CD14-positive monocyte (primary cell): ENCODE results near the gene BTBD9. TPM values are rescaled to one million over a fixed set of nuclear protein-coding genes. Genes with fewer than 3 reads are reported as not detected.

Experiments
- DNase-seq, 3 donors: peaks; one replicate each; pipeline ENCODE4 v3.0.0-alpha.2; 2011 to 2022
- H2AFZ ChIP-seq: 2 replicates; pipeline ENCODE4 v1.6.0; 2012; ENCODE audit warnings: mild to moderate bottlenecking, low read depth, low read length, inconsistent platforms; ENCODE audit not compliant: insufficient read depth, poor library complexity, severe bottlenecking
- H3K27ac ChIP-seq, 2 donors: 1 replicate in 1 of 2; 2 replicates in 1 of 2; pipeline ENCODE4 v1.5.1; 2012 to 2013; ENCODE audit warnings: low read length in 2 of 2, control low read depth in 1 of 2, inconsistent platforms in 1 of 2, low read depth in 1 of 2, mild to moderate bottlenecking in 1 of 2
- H3K27me3 ChIP-seq, 2 donors: one replicate each; pipeline versions ENCODE4 v1.6.0 to v1.6.1; 2011 to 2013; ENCODE audit warnings: low read length in 2 of 2; ENCODE audit not compliant: control insufficient read depth in 2 of 2, insufficient read depth in 2 of 2
- H3K36me3 ChIP-seq, 2 donors: replicated peaks in 1 of 2; 1 replicate in 1 of 2; 2 replicates in 1 of 2; pipeline versions ENCODE4 v1.5.1 to v1.6.1; 2012 to 2013; ENCODE audit warnings: low read length in 2 of 2, control low read depth in 1 of 2, inconsistent platforms in 1 of 2, mild to moderate bottlenecking in 1 of 2; ENCODE audit not compliant: insufficient read depth in 2 of 2, control insufficient read depth in 1 of 2
- H3K4me1 ChIP-seq, 2 donors: 1 replicate in 1 of 2; 2 replicates in 1 of 2; pipeline versions ENCODE4 v1.5.1 to v1.6.1; 2012 to 2013; ENCODE audit warnings: low read length in 2 of 2, control low read depth in 1 of 2, inconsistent platforms in 1 of 2, mild to moderate bottlenecking in 1 of 2, moderate library complexity in 1 of 2; ENCODE audit not compliant: insufficient read depth in 2 of 2, control insufficient read depth in 1 of 2
- H3K4me2 ChIP-seq: replicated peaks from 2 replicates; pipeline ENCODE3; 2012; ENCODE audit warnings: low read length, moderate library complexity, mild to moderate bottlenecking; ENCODE audit not compliant: poor library complexity, severe bottlenecking; ENCODE audit errors: extremely low read depth
- H3K4me3 ChIP-seq, 3 experiments: fragments of 200-600 bp in 1 of 3; sonication (generic) in 1 of 3; replicated peaks in 1 of 3; 1 replicate in 2 of 3; 2 replicates in 1 of 3; pipeline ENCODE4 v1.5.1; 2011 to 2013; ENCODE audit warnings: low read length in 3 of 3, mild to moderate bottlenecking in 3 of 3, control low read depth in 2 of 3, low read depth in 2 of 3, inconsistent platforms in 1 of 3, moderate library complexity in 1 of 3
- H3K79me2 ChIP-seq: 2 replicates; pipeline ENCODE4 v1.6.0; 2012; ENCODE audit warnings: mild to moderate bottlenecking, control low read depth, inconsistent platforms, low read length, moderate library complexity; ENCODE audit not compliant: insufficient read depth
- H3K9ac ChIP-seq: 2 replicates; pipeline ENCODE4 v1.6.0; 2017; ENCODE audit warnings: low read length, mild to moderate bottlenecking; ENCODE audit not compliant: insufficient read depth, poor library complexity, severe bottlenecking
- H3K9me3 ChIP-seq, 2 donors: replicated peaks in 1 of 2; 1 replicate in 1 of 2; 2 replicates in 1 of 2; pipeline versions ENCODE4 v1.5.1 to v1.6.1; 2012 to 2013; ENCODE audit warnings: low read length in 2 of 2, control low read depth in 1 of 2; ENCODE audit not compliant: control insufficient read depth in 1 of 2, insufficient read depth in 1 of 2
- H4K20me1 ChIP-seq: 2 replicates; pipeline ENCODE4 v1.6.0; 2012; ENCODE audit warnings: mild to moderate bottlenecking, low read length, control low read depth, moderate library complexity; ENCODE audit not compliant: insufficient read depth
- H3K27ac Mint-ChIP-seq, 7 donors: one replicate each; pipeline ENCODE4 v1.8.0; 2020; ENCODE audit warnings: mild to moderate bottlenecking in 7 of 7, mixed read lengths in 7 of 7, moderate library complexity in 6 of 7, inconsistent platforms in 2 of 7
- H3K27me3 Mint-ChIP-seq, 3 donors: one replicate each; pipeline ENCODE4 v1.8.0; 2021 to 2022; ENCODE audit warnings: low read depth in 3 of 3, mild to moderate bottlenecking in 3 of 3, mixed read lengths in 3 of 3, moderate library complexity in 3 of 3, inconsistent platforms in 1 of 3
- H3K36me3 Mint-ChIP-seq, 2 donors: one replicate each; pipeline ENCODE4 v1.8.0; 2020; ENCODE audit warnings: mixed read lengths in 2 of 2, inconsistent platforms in 1 of 2, mild to moderate bottlenecking in 1 of 2
- H3K4me1 Mint-ChIP-seq: one replicate; pipeline ENCODE4 v1.8.0; 2020; ENCODE audit warnings: mild to moderate bottlenecking, mixed read lengths
- H3K4me3 Mint-ChIP-seq, 2 donors: one replicate each; pipeline ENCODE4 v1.8.0; 2020; ENCODE audit warnings: mild to moderate bottlenecking in 2 of 2, mixed read lengths in 2 of 2, moderate library complexity in 1 of 2
- H3K9me3 Mint-ChIP-seq, 7 donors: one replicate each; pipeline ENCODE4 v1.8.0; 2020 to 2022; ENCODE audit warnings: mixed read lengths in 7 of 7, mild to moderate bottlenecking in 6 of 7, moderate library complexity in 6 of 7, inconsistent platforms in 2 of 7
- WGBS: methylation state at CpG from one replicate; pipeline ENCODE4 v1.1.5; 2013; ENCODE audit warnings: missing lambda C conversion rate; ENCODE audit not compliant: insufficient coverage; 5-methylcytosine and 5-hydroxymethylcytosine counted together
- intact Hi-C, 2 donors: fragments of 100-400 bp; cut with micrococcal nuclease; formaldehyde crosslinking; loops; one replicate each; pipeline versions ENCODE4 v1.15.0 to v1.15.1; 2023
- polyA plus RNA-seq, 3 donors: library from polyadenylated mRNA; depleted of rRNA in 1 of 3; unstranded in 2 of 3; stranded (reverse) in 1 of 3; fragments of 300-500 nt in 2 of 3; fragments of >200 nt in 1 of 3; fragmentation: Illumina TruSeq in 2 of 3; gene quantifications; 1 replicate in 2 of 3; 2 replicates in 1 of 3; pipeline ENCODE4 v1.2.3, GENCODE V29; 2012 to 2021
- TF ChIP-seq, protein P1 (sequence below): fragments of 200-600 bp; IDR thresholded peaks from one replicate; pipeline ENCODE4 v1.8.0; 2022; ENCODE audit warnings: antibody characterized with exemption, mild to moderate bottlenecking

BTBD9 gene
- polyA plus RNA-seq, 3 donors, result 5.2 to 7.5 (median 6.2) TPM

GRCh38 chr6:38209371-38210260 lies 430.1 kb downstream of the BTBD9 start:
- WGBS, result 50% methylated on average over 2 of the region's 18 CpGs
- no peak overlapping the region for H3K27ac Mint-ChIP-seq
- no peak overlapping the region for H3K4me3 Mint-ChIP-seq

DNA sequence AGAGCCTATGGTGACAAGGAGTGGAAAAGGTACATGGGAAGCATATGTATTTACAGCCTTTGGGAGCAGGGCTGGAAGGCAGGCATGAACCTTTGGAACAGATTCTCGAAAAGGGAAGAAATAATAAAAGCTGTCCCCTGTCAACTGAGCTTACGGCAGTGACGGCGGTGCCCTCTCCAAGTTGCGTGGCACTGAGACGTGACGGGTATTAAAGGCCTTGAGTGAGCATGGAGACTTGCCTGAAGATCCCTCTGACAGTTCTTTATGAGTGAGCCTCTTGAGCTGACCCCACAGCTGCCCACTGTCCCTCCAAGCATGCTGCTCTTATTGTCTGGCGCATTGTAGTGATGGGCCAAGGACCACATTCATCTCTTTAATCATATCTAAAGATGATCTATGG lies 431.7 kb downstream of the BTBD9 start:
- Mint-ChIP-seq H3K27ac (no peak overlapping the region), H3K9me3 (peaks cover 0 to 1% (median 0%) of the 10 kb centered on the region in 7 donors), H3K4me3 (no peak overlapping the region), H3K36me3 (no peaks in the 10 kb centered on the region), H3K4me1 (no peaks in the 10 kb centered on the region), H3K27me3 (no peaks in the 10 kb centered on the region)
- no peak overlapping the region for H3K27ac ChIP-seq
- no peak overlapping the region for H3K4me3 ChIP-seq
- H3K27me3 ChIP-seq, result no peaks in the 10 kb centered on the region
- intact Hi-C loops, result no loop called here
- TF ChIP-seq, protein P1, sequence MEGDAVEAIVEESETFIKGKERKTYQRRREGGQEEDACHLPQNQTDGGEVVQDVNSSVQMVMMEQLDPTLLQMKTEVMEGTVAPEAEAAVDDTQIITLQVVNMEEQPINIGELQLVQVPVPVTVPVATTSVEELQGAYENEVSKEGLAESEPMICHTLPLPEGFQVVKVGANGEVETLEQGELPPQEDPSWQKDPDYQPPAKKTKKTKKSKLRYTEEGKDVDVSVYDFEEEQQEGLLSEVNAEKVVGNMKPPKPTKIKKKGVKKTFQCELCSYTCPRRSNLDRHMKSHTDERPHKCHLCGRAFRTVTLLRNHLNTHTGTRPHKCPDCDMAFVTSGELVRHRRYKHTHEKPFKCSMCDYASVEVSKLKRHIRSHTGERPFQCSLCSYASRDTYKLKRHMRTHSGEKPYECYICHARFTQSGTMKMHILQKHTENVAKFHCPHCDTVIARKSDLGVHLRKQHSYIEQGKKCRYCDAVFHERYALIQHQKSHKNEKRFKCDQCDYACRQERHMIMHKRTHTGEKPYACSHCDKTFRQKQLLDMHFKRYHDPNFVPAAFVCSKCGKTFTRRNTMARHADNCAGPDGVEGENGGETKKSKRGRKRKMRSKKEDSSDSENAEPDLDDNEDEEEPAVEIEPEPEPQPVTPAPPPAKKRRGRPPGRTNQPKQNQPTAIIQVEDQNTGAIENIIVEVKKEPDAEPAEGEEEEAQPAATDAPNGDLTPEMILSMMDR, result no peak
- H3K9me3 ChIP-seq, result no peaks in the 10 kb centered on the region
- H2AFZ ChIP-seq, result no peak overlapping the region
- WGBS, result 93% methylated on average over 7 of the region's 8 CpGs
- no peaks in the 10 kb centered on the region for H4K20me1 ChIP-seq
- no peaks in the 10 kb centered on the region for H3K36me3 ChIP-seq
- H3K4me1 ChIP-seq, result no peaks in the 10 kb centered on the region
- DNase-seq, result no peak
- H3K79me2 ChIP-seq, result no peaks in the 10 kb centered on the region
- H3K9ac ChIP-seq, result no peak overlapping the region
- H3K4me2 ChIP-seq, result no peak overlapping the region

More at GRCh38 chr6:38209371-38210260, 430.1 kb downstream of the BTBD9 start:
- Mint-ChIP-seq H3K27me3 (no peaks in the 10 kb centered on the region), H3K4me1 (no peaks in the 10 kb centered on the region), H3K36me3 (no peaks in the 10 kb centered on the region), H3K9me3 (peaks cover 0 to 1% (median 0%) of the 10 kb centered on the region in 7 donors)
- DNase-seq, result no peak
- Histone ChIP-seq H2AFZ (no peak overlapping the region), H3K9me3 (no peaks in the 10 kb centered on the region), H4K20me1 (no peaks in the 10 kb centered on the region), H3K36me3 (no peaks in the 10 kb centered on the region), H3K27me3 (no peaks in the 10 kb centered on the region), H3K4me3 (no peak overlapping the region), H3K79me2 (no peaks in the 10 kb centered on the region), H3K4me2 (no peak overlapping the region), H3K9ac (no peak overlapping the region), H3K27ac (no peak overlapping the region), H3K4me1 (no peaks in the 10 kb centered on the region)
- TF ChIP-seq, protein P1, result no peak
- intact Hi-C loops, result no loop called here
